Hematopoietic multipotent progenitor cell treated with erythropoietin and hydrocortisone succinate and interleukin-3 and kit ligand, for 8 days (in vitro differentiated cells): ENCODE results near the gene PCBP2.
"Not testable (repeated sequence)": the region's sequence is repeated elsewhere in the genome, so short reads cannot be mapped to it uniquely, and the experiment has no call there.

Source experiments
- DNase-seq: peaks from one replicate; pipeline ENCODE4 v3.0.0-alpha.2; 2015

The PCBP2 gene

DNA sequence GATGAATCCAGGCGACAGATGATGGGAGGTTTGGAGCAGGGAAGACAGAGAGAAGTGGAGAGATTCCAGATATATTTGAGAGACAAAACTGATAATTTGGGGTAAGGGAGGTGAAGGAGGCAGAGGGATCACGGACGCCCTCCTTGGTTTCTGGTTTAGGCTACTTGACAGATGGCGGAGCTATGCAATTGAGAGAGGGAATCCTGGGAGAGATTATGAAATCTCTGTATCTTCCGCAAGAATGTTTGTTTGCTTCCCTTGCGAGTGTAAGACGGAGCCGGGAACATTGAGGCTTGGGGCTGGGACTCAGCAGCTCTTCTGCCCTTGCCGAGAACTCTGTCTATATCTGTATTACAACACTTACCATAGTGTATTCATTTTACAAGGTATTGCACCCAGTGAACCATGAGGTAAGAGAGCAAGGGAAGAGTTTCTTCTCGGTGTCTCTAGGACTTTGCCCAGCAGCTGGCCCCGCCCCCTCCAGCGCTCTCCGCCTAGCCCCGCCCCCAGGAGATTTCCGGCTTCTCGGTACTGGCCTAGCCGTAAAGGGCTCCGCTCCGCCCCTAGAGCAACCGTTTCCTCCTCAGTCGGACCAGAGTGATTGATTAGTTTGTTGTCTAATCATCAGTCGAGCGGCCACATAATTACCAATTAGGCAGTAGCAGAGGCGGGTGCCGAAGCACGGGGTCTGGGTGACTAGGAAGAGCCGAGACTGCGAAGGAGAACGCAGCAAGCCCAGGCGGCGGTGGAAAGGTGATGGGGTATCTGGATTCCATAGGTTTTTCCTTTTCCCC lies 10.7 kb upstream of the PCBP2 start, which contains the start of gene PRR13:
Gene PRR13 (plus strand): TSS at position 695 of the 794 bp plus-strand sequence. CDS start 981 bp downstream, outside the sequence.
- peak; percentile 100 for DNase-seq

DNA sequence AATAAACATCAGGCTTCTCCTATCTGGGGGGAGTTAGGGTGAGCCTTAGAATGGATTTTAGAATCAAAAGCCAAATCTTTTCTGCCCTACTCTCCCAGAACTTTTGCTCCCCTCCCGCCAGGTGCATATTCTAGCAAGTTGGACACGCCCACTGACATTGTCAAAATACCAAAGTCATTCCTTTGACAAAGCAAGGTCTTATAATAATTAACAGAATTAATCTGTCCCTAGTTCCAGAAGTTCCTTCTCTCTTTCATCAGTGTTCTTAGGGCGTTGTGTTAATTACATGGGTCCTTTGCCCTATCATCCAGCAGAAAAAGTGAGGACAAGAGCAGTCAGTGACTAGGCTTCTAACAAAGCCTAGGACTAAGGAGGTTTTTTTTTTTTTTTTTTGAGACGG lies 7.9 kb upstream of the PCBP2 start:
- no peak for DNase-seq

DNA sequence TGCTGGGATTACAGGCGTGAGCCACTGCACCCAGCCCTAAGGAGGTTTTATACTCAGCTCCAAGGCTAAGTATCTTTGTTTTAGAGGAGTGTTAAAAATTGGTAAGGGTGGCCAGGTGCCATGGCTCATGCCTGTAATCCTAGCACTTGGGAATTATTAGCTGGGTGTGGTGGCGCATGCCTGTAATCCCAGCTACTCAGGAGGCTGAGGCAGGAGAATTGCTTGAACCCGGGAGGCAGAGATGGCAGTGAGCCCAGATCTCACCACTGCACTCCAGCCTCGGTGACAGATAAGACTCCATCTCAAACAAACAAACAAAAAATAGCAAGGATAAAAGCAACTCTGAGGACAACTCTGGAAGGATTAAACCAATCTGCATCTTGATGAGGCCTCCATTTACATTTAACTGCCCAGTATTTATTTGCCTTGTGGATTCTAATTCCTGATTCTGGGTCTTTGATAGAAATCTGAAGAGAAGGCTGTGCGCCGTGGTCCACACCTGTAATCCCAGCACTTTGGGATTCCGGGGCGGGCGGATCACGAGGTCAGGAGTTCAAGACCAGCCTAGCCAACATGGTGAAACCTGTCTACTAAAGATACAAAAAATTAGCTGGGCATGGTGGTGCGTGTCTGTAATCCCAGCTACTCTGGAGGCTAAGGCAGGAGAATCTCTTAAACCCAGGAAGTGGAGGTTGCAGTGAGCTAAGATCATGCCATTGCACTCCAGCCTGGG lies 7.1 kb upstream of the PCBP2 start:
- not testable (repeated sequence) for DNase-seq

DNA sequence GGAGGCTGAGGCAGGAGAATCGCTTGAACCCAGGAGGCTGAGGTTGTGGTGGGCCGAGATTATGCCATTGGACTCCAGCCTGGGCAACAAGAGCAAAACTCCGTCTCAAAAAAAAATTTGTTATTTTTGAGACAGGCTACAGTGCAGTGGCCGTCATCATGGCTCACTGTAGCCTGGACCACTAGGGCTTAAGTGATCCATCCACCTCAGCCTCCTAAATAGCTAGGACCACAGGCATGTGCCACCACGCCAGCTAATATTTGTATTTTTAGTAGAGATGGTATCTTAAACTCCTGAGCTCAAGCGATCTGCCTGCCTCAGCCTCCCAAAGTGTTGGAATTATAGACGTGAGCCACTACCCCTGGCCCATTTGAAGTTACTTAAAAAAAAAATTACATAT lies 966 bp upstream of the PCBP2 start:
- no peak for DNase-seq

DNA sequence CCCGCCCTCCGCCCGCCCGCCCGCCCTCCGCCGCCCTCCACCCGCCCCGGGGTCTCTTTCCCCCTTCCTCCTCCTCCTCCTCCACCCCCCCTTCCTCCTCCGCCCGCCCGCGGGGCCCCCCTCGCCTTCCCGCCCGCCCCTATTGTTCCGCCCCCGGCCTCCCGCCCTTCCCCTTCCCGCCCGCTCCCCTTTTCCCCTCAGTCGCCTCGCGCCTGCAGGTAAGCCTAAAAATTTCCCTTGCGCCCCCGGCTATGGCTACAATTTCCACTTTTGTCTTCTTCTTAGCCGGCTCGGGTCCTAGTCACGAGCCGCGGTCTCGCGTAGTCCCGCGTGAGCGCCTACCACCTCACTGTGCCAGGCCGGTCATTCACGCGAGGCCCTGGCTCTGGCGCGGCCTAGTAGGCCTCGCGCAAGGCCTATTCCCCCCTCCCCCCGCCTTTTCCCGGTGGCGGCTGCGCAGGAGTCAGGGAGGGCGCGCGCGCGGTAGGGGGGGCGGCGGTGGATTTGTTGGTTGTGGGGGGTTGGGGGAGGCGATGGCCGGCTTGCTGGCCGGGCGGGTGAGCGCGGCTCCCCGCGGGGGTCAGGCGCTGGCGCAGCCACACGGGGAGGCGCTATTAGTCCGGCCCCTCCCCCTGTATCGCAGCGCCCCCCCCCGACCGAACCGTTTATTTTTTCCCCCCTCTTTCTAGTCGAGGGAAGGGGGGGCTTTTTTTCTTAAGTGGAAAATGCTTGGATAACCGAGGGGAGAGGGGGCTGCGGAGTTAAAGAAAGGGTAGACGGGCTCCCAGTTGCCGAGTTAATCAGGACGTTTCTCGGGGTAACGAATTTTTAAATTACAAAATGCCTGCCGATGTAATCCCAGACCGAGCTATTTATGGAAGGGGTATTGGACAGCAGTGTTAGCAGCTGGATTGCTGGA lies 516 bp downstream of the PCBP2 start:
- peak; percentile 78 for DNase-seq

DNA sequence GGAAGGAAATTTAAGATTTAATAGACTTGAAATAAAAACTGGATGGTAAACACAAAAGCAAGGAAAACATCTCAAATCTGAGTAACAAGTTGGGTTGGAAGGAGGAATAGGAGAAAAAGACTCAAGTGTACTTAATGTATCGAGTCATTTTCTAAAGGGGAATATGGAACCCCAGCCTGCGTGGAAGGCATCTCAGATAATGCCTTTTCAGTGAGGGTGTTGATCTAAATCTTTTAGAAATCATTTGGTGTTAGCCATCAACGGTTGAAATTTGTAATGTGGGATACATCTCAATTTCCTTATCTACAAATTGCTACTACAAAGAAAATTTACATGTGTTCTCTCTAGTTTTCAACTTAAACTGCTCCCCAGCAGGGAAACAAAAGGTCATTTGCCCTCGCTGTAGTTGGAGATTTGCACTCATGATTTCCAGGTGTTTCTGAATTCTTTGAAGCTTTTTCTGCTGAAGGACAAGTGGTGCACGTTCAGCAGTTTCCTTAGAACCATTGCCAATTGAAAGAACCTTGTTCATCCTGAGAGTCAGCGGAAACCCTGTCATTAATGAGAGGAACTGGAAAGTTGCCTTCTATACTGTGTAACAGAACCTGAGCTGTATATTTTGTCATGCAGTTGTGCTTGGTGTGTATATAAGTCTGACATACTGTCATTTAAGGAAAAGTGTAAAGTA lies 2.2 kb downstream of the PCBP2 start:
- DNase-seq = no peak

DNA sequence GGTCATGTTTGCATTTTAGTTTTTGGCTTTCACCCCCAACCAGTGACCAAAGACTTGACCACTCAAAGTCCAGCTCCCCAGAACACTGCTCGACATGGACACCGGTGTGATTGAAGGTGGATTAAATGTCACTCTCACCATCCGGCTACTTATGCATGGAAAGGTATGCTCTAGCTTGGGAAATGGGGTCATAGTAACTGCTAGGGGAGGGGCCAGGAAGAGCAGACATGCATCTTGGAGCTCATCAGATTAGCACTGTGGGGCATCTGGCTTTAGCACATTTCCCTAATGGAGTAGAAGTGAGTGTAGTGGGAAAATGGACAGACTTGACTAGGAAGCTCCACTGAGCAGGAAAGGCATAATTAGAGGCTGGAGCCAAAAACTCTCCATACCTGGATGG lies 2.8 kb downstream of the PCBP2 start:
- no peak for DNase-seq

DNA sequence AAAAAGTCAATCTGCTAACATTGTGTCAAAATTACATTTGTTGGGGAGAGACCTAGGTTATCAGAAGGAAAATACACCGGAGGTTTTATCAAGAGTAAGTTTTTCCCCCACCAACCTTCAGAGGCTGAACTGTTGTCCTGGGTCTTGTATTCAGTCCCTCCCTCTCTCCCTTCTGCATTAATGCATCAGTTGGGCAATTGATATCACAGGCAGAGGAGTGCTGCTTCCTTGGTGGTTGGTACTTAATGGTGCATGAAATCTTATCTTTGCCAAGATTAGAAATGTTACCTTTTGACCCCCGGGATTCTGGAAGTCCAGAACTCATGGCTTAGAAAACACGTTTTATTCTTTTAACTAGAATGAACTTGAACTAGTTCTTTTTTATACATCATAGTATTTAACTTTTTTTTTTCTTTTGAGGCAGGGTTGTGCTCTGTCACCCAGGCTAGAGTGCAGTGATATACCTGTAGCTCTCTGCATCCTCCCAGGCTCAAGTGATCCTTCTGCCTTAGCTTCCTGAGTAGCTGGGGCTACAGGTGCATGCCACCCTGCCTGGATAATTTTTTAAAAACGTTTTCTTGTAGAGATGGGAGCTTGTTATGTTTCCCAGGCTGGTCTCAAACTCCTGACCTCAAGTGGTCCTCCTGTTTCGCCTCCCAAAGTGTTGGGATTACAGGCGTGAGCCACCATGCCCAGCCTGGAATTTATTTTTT lies 4.9 kb downstream of the PCBP2 start:
- no peak for DNase-seq

DNA sequence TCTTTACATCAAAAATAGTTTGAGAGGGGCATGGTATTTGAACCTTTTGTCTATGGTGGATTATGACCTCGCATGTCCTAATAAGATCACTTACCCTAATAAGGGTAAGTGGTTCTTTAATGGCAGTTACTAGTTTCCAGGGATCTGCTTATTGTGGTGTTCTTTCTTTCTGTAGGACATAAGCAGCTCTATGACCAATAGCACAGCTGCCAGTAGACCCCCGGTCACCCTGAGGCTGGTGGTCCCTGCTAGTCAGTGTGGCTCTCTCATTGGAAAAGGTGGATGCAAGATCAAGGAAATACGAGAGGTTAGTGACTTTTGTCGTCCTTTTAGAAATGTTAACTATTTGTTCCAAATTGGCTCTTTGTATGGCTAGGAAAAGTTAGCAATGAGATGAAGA lies 7.2 kb downstream of the PCBP2 start:
- no peak for DNase-seq

DNA sequence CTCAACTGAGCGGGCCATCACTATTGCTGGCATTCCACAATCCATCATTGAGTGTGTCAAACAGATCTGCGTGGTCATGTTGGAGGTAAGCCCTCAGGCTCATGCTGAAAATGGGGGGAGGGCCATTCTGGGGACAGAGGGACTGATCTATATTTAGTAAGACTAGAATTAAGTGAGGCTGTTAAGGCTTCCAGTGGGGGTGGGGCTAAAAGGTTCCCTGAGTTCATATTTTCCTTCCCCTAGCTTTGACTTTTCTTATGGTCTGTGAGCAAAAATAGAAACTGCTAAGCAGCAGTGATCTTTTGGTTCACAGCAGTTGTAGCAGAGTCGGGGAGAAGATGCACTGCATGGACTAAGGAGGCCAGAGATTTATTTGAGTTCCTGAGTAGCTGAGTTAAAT lies 9.2 kb downstream of the PCBP2 start:
- DNase-seq = no peak

DNA sequence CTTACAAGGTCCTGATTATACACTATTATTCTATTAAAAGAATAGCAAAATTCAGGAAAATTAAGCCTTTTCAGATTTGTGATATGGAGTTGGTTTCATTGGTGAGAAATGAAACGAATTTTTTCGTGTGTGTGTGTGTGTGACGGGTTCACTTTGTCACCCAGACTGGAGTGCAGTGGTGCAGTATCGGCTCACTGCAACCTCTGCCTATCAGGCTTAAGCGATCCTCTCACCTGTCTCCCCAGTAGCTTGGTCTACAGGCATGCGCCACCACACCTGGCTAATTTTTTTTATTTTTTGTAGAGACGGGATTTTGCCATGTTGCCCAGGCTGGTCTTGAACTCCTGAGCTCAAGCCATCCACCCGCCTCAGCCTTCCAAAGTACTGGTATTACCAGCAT lies 9.7 kb downstream of the PCBP2 start:
- no peak for DNase-seq

DNA sequence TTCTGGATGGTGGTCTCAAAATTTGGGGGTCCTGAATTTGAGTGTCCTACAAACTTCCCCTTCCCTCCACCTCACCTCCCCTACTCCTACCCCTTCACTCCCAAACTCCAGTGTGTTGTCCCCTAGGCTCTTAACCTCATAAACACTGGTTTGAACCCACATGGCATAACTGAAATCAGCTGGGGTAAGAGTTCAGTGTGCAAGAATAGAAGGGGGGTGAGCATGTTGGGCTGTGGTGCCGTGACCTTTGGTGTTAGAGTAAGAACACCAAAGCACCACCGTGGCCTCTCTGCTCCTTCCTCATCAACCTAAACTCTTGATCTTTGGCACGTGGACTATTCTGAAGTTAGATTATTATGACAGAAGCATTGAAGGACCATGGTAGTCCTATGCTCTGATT lies 11.0 kb downstream of the PCBP2 start:
- DNase-seq = no peak

DNA sequence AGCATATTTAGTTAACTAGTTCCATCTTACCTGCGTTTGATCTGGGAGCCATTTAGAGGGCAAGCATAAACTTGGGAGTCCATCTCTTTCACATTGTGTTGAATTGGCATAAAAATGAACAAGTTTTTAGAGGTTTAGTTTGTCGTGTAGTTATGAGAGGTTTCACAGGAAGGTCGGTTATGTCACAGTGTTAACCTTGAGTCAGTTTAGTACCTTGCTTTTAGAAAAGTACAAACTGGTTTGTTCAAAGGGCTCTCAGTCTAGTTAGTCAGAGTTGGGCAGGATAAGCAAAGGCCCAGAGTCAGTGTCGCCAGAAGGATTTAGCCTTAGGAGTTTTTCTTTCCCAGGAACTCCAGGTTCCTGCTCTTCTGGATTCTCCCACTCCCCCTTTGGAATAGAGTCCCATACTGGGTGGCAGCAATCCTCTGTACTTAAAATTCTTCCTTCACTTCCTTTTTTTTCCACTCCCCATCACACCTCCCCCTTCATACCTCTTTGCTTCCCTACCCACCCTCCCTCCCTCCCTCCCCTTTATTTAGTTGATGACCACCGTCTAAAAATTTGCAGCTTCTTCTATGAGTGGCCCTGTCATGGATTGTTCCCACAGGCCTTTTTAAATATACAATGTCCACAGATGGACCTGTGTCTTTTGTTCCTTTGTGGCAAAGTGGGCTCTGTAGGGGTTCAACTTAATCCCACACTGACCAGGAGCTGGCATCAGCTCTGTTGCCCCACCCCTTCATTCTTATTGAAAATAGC lies 12.1 kb downstream of the PCBP2 start:
- no peak for DNase-seq

DNA sequence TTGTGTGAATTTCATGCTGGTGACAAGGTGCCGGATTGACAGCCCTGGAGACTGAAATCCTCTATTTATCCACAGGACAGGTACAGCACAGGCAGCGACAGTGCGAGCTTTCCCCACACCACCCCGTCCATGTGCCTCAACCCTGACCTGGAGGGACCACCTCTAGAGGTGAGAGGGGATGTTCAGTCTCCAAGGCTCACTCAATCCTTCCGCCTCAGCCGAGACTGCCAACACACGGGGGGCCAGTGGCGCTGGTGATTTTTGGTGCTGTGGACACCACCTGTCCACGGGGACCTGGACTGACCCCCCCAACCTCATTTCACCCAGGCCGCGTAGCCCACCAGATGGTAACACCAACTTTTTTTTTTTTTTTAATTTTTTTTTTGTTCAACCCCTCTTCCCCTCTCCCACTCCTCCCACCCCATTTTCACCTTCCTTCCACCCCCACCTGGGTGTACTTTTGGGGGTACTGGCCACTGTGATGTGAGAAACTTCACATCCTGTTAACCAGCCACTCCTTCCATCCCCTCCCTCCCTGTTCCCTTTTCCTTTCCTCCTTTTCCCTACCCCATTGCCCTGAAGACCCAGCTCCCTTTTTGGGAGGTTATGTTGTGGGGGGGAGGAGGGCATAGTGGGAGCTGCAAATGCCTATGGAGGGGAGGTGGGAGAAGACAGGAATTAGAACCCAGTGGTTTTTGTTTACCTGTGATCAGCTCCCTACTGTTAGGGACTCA lies 12.9 kb downstream of the PCBP2 start:
- DNase-seq = no peak

DNA sequence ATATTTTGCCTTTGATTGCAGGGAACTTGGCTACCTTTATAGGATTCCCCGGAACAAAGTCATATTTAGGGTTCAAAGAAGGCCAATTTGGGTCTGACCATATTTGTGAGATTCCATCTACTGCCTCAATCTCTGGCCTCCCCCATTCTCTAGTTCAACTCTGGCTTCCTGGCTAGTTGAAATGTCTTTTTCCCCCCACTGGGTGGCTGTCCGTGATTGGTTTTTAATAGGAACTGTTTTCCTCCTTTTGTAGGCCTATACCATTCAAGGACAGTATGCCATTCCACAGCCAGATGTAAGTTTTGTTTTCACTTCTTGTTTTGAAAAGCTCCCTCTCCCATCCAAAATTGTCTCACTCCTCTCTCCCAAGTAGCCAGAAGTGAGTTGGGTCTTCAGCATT lies 13.8 kb downstream of the PCBP2 start:
- DNase-seq = no peak

DNA sequence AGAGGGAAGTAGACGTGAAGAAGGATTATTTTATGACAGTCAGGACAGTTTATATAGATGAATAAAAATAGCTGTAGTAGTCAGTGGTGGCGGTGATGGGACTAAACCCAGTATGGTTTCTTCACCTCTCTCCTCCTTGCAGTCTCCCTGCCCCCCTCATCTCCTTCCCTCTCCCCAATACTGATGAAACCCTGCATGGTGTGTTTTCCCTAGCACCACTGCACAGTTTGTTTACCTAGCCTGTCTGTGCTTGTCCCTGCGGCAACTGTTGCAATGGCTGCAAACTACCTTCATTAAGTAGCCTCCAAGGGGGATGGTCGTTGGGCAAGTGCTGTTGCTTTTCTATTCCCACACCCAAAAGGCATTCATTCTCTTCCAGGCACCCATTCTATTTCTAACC lies 14.7 kb downstream of the PCBP2 start:
- DNase-seq = no peak

DNA sequence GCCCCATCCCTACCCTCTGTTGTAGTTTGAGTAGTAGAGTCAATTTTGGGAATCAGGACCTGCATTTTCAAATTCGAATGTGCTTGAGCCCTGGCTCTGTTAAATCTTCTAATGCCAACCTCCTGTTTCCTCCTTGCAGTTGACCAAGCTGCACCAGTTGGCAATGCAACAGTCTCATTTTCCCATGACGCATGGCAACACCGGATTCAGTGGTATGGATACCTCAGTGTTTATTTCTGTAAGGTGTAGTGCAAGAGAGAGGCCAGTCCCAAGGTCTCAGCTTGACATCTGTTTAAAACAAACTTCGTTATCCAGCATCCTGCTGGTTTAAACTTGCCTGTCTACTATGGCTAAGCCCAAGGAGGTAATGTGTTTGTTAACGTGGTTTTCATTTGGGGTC lies 15.2 kb downstream of the PCBP2 start:
- no peak for DNase-seq

DNA sequence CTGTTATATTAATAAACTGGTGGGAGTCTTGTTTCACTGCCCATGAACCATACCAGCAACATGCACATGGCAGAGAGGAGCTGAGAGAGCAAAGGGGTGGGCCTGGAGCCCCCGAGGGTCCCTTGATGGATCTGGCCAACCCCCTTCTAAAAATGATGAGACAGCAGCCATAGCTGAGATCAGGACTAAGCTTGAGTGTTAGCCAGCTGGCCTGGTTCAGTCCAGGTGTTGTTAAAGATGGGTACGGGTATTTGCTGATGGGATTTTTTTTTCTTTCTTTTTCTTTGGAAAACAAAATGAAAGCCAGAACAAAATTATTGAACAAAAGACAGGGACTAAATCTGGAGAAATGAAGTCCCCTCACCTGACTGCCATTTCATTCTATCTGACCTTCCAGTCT lies 16.0 kb downstream of the PCBP2 start:
- no peak for DNase-seq

DNA sequence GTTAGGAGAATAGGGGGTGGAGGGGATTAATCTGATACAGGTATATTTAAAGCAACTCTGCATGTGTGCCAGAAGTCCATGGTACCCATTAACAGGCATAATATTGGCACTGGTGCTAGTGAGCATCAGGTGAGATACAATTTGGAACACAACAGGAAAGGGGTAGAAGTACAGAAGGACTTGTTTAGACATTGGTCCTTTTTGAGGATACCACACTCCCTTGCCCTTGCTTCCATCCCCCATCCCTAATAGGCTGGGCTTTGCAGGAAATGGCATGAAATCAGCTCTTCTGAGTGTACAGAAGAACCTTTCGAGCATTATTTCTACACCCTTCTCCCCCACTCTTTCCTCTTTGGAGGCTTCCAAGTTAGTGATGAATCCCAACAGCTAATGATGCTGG lies 16.4 kb downstream of the PCBP2 start:
- DNase-seq = no peak

DNA sequence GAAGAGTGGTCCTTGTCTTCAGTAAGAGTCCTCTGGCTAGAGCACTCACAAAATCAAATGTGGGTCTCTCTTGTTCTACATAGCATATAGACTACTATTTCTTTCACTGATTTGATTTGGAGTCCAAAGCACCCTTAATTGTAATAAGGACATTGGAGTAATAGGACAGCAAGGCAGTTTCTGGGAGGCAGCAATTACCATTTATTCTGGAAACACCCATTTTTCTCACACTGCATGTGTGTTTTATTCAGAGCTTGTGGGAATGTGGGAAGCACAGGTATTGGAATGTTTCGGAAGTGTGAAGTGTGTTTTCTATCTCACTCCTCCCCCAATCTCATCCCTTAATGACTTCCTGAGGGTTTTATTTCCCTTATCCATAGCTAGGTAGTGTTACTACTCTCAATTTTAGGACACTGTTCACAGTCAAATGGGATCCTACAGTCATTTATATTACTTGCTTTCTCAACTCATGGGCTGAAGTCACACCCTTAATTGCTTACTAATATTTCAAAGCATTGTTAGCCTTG lies 20.2 kb downstream of the PCBP2 start:
- DNase-seq = no peak
